Measurements from ENCODE around the gene N4BP2. TPM values are rescaled to one million over a fixed set of nuclear protein-coding genes. Genes with fewer than 3 reads are reported as not detected.

Gene N4BP2
- total RNA-seq, 1 experiment from 2014 or later: 8.5 TPM

DNA sequence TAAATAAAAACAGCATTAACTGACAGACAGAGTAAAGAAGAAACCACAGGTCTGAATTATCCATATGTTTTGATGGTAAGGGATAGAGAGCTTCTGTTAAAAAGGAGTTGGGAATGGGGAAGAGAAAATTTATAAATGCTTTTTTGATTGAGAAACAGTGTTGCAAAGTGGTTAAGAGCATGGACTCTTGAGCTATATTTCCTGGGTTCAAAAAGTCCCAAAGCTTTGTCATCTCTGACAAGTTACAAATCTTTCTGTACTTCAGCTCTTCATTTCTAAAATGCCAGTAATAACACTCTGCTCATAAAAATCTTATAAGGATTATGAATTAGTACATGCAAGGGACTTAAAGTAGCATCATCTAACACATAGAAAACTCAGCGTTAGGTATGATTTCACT lies 62.2 kb downstream of the N4BP2 start:
- ATAC-seq: no peak
- Histone ChIP-seq H3K27me3 (ENCODE audit: control insufficient read depth, insufficient read depth, low read length) (no peaks in the 10 kb centered on the region), H3K4me3 (ENCODE audit: low read depth in 2 of 2, low read length in 2 of 2) (no peak overlapping the region), H3K9me3 (ENCODE audit: control insufficient read depth, insufficient read depth, low read depth, low read length) (no peaks in the 10 kb centered on the region), H3K36me3 (ENCODE audit: control insufficient read depth, insufficient read depth, low read length) (no peaks in the 10 kb centered on the region), H3K27ac (ENCODE audit: low read length) (no peak overlapping the region), H3K4me1 (ENCODE audit: control insufficient read depth, insufficient read depth, low read length) (no peaks in the 10 kb centered on the region)
- in situ Hi-C loops (cut with HindIII; ENCODE audit: low pct_unique_long_range_greater_than_20kb, low sequenced_read_pairs) (no loop called here), intact Hi-C loops (cut with micrococcal nuclease; ENCODE audit: unreplicated experiment) (no loop called here)
- CTCF ChIA-PET: interaction anchor here (0.6 kb wide), 1 partner anchor 199 kb away, joined by 5 read pairs; no protein-coding TSS in a partner anchor
- no peak for TF ChIP-seq SIN3A (IDR thresholded peaks at IDR 0.05; ENCODE audit: borderline replicate concordance, insufficient read depth, low read depth, low read length)
- TF ChIP-seq POLR2AphosphoS5 (IDR thresholded peaks at IDR 0.05; ENCODE audit: low read depth, low read length): no peak
- TF ChIP-seq, protein P1, sequence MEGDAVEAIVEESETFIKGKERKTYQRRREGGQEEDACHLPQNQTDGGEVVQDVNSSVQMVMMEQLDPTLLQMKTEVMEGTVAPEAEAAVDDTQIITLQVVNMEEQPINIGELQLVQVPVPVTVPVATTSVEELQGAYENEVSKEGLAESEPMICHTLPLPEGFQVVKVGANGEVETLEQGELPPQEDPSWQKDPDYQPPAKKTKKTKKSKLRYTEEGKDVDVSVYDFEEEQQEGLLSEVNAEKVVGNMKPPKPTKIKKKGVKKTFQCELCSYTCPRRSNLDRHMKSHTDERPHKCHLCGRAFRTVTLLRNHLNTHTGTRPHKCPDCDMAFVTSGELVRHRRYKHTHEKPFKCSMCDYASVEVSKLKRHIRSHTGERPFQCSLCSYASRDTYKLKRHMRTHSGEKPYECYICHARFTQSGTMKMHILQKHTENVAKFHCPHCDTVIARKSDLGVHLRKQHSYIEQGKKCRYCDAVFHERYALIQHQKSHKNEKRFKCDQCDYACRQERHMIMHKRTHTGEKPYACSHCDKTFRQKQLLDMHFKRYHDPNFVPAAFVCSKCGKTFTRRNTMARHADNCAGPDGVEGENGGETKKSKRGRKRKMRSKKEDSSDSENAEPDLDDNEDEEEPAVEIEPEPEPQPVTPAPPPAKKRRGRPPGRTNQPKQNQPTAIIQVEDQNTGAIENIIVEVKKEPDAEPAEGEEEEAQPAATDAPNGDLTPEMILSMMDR (IDR thresholded peaks at IDR 0.05): no peak
- TF ChIP-seq, protein P2, sequence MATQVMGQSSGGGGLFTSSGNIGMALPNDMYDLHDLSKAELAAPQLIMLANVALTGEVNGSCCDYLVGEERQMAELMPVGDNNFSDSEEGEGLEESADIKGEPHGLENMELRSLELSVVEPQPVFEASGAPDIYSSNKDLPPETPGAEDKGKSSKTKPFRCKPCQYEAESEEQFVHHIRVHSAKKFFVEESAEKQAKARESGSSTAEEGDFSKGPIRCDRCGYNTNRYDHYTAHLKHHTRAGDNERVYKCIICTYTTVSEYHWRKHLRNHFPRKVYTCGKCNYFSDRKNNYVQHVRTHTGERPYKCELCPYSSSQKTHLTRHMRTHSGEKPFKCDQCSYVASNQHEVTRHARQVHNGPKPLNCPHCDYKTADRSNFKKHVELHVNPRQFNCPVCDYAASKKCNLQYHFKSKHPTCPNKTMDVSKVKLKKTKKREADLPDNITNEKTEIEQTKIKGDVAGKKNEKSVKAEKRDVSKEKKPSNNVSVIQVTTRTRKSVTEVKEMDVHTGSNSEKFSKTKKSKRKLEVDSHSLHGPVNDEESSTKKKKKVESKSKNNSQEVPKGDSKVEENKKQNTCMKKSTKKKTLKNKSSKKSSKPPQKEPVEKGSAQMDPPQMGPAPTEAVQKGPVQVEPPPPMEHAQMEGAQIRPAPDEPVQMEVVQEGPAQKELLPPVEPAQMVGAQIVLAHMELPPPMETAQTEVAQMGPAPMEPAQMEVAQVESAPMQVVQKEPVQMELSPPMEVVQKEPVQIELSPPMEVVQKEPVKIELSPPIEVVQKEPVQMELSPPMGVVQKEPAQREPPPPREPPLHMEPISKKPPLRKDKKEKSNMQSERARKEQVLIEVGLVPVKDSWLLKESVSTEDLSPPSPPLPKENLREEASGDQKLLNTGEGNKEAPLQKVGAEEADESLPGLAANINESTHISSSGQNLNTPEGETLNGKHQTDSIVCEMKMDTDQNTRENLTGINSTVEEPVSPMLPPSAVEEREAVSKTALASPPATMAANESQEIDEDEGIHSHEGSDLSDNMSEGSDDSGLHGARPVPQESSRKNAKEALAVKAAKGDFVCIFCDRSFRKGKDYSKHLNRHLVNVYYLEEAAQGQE (IDR thresholded peaks at IDR 0.05; ENCODE audit: insufficient read depth in 1 of 2, low read depth in 2 of 2, low read length in 1 of 2): no peak
- TF ChIP-seq TCF7L2 (IDR thresholded peaks at IDR 0.05; ENCODE audit: low read depth, low read length): no peak
- DNase-seq (ENCODE audit: low read depth, low spot score): no peak
- no TSS peak for BruUV-seq (replicated peaks)
- POLR2A ChIA-PET: no interaction called here

DNA sequence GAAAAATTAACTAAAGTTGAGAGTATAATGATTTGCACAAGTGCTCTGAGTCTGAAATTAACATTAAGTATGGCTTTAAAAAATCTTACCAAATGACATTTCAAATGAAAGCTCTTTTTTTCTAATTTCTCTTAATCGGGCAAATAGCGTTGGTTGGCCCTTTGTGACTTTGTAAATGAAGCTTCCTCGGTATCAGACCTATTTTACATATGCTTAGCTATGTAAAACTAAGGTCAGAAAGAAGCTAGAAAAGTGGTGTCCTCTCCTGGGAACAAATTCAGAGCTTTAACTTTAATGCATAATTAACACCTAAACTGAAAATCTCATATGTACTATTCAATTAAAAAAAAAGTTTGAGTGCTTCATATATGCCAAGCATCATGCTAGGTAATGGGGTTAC lies 62.7 kb downstream of the N4BP2 start:
- no peak overlapping the region for H3K4me3 ChIP-seq (ENCODE audit: low read depth in 2 of 2, low read length in 2 of 2)
- BruUV-seq (replicated peaks): no TSS peak
- CTCF ChIA-PET: interaction anchor here (0.6 kb wide), 1 partner anchor 198 kb away, joined by 5 read pairs; no protein-coding TSS in a partner anchor
- DNase-seq (ENCODE audit: low read depth, low spot score) (no peak), ATAC-seq (no peak)
- H3K36me3 ChIP-seq (ENCODE audit: control insufficient read depth, insufficient read depth, low read length): no peaks in the 10 kb centered on the region
- POLR2A ChIA-PET: no interaction called here
- no peaks in the 10 kb centered on the region for H3K4me1 ChIP-seq (ENCODE audit: control insufficient read depth, insufficient read depth, low read length)
- no peaks in the 10 kb centered on the region for H3K9me3 ChIP-seq (ENCODE audit: control insufficient read depth, insufficient read depth, low read depth, low read length)
- in situ Hi-C loops (cut with HindIII; ENCODE audit: low pct_unique_long_range_greater_than_20kb, low sequenced_read_pairs) (no loop called here), intact Hi-C loops (cut with micrococcal nuclease; ENCODE audit: unreplicated experiment) (no loop called here)
- no peak for TF ChIP-seq TCF7L2 (IDR thresholded peaks at IDR 0.05; ENCODE audit: low read depth, low read length)
- TF ChIP-seq, protein P1 (IDR thresholded peaks at IDR 0.05): no peak
- TF ChIP-seq SIN3A (IDR thresholded peaks at IDR 0.05; ENCODE audit: borderline replicate concordance, insufficient read depth, low read depth, low read length): no peak
- TF ChIP-seq POLR2AphosphoS5 (IDR thresholded peaks at IDR 0.05; ENCODE audit: low read depth, low read length): no peak
- TF ChIP-seq, protein P2 (IDR thresholded peaks at IDR 0.05; ENCODE audit: insufficient read depth in 1 of 2, low read depth in 2 of 2, low read length in 1 of 2): no peak
- H3K27me3 ChIP-seq (ENCODE audit: control insufficient read depth, insufficient read depth, low read length): no peaks in the 10 kb centered on the region
- H3K27ac ChIP-seq (ENCODE audit: low read length): no peak overlapping the region
